Esophagus muscularis mucosa (tissue), 4 donors: Measurements from ENCODE around the gene MYH10. TPM values are rescaled to one million over a fixed set of nuclear protein-coding genes. Genes with fewer than 3 reads are reported as not detected.
A peak's percentile ranks its signal among the peaks of the same experiment; 100 is the strongest.

ENCODE experiments used
- DNase-seq: peaks from one replicate; pipeline ENCODE4 v3.0.0-alpha.2; 2017; ENCODE audit errors: extremely low spot score
- H3K27ac ChIP-seq, 4 donors: fragments of 200-600 bp; sonication (generic); replicated peaks in 1 of 4; 1 replicate in 3 of 4; 2 replicates in 1 of 4; pipeline ENCODE4 v1.5.1; 2016 to 2019; ENCODE audit warnings: mild to moderate bottlenecking in 1 of 4
- H3K27me3 ChIP-seq, 4 donors: fragments of 200-600 bp; sonication (generic); one replicate each; pipeline versions ENCODE4 v1.5.1 to v1.6.0; 2016 to 2019
- H3K36me3 ChIP-seq, 4 donors: fragments of 200-600 bp; sonication (generic); one replicate each; pipeline ENCODE4 v1.5.1; 2016 to 2019
- H3K4me1 ChIP-seq, 4 donors: fragments of 200-600 bp; sonication (generic); one replicate each; pipeline ENCODE4 v1.5.1; 2016 to 2019
- H3K4me3 ChIP-seq, 4 donors: fragments of 200-600 bp; sonication (generic); 1 replicate in 2 of 4; 2 replicates in 2 of 4; pipeline ENCODE4 v1.5.1; 2016 to 2019; ENCODE audit warnings: mild to moderate bottlenecking in 4 of 4, moderate library complexity in 1 of 4
- H3K9me3 ChIP-seq, 4 donors: fragments of 200-600 bp; sonication (generic); 1 replicate in 3 of 4; 2 replicates in 1 of 4; pipeline ENCODE4 v1.5.1; 2016 to 2019
- EP300 ChIP-seq: sonication (generic); formaldehyde crosslinking; IDR thresholded peaks from one replicate; pipeline ENCODE4 v1.6.1; 2017; ENCODE audit warnings: antibody characterized with exemption
- POLR2A ChIP-seq: fragments of 450-650 bp; IDR thresholded peaks from one replicate; pipeline ENCODE4 v1.6.1; 2017; ENCODE audit warnings: antibody characterized with exemption, moderate library complexity, mild to moderate bottlenecking, low read depth
- POLR2AphosphoS5 ChIP-seq, 2 donors: sonication (generic); formaldehyde crosslinking; IDR thresholded peaks; one replicate each; pipeline ENCODE4 v1.6.1; 2017; ENCODE audit warnings: antibody characterized with exemption in 2 of 2
- WGBS: methylation state at CpG from one replicate; pipeline ENCODE4 v1.1.5; 2018; 5-methylcytosine and 5-hydroxymethylcytosine counted together
- intact Hi-C: fragments of 100-400 bp; cut with DNase I; formaldehyde crosslinking; loops from one replicate; pipeline ENCODE4 v1.15.1; 2023
- total RNA-seq, 4 donors: library from RNA; depleted of rRNA; stranded (reverse); fragments of >200 nt; gene quantifications; one replicate each; pipeline versions ENCODE4 v1.1.0 to v1.2.1, GENCODE V29; 2016
- TF ChIP-seq, protein P1 (sequence below), 3 experiments: fragments of 200-600 bp in 2 of 3; fragments of 450-650 bp in 1 of 3; sonication (generic) in 2 of 3; IDR thresholded peaks; one replicate each; pipeline ENCODE4 v1.5.1; 2017 to 2019; ENCODE audit warnings: antibody characterized with exemption in 3 of 3, mild to moderate bottlenecking in 2 of 3, moderate library complexity in 1 of 3

Gene MYH10
- total RNA-seq, 4 donors from 2014 or later: 18.9 to 42.0 (median 29.3) TPM

DNA sequence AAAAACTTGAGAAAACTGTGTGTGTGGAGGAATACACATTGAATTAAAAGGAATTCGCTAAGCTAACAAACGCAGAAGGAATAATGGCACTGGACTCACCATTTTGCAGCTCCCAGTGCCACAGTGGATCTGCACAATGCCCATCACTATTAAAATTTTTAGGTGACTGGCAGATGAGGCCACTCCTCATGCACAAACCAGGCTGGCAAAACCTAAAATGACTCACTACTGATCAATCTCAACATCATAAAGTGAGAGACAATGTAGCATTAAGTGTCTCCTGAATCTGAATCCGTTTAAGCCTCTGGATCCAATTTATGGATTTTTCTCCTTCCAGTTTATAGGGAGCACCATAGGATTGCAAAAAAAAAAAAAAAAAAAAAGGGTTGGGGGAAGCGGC, 20.6 kb downstream of the MYH10 start:
- Histone ChIP-seq H3K27me3 (no peaks in the 10 kb centered on the region), H3K4me1 (peaks cover 23 to 47% (median 30%) of the 10 kb centered on the region in 4 donors), H3K9me3 (no peaks in the 10 kb centered on the region), H3K27ac (no peak overlapping the region), H3K4me3 (no peak overlapping the region), H3K36me3 (no peaks in the 10 kb centered on the region)
- no peak for TF ChIP-seq POLR2AphosphoS5 (IDR thresholded peaks at IDR 0.05)
- TF ChIP-seq EP300: no peak
- TF ChIP-seq POLR2A: no peak
- TF ChIP-seq, protein P1, sequence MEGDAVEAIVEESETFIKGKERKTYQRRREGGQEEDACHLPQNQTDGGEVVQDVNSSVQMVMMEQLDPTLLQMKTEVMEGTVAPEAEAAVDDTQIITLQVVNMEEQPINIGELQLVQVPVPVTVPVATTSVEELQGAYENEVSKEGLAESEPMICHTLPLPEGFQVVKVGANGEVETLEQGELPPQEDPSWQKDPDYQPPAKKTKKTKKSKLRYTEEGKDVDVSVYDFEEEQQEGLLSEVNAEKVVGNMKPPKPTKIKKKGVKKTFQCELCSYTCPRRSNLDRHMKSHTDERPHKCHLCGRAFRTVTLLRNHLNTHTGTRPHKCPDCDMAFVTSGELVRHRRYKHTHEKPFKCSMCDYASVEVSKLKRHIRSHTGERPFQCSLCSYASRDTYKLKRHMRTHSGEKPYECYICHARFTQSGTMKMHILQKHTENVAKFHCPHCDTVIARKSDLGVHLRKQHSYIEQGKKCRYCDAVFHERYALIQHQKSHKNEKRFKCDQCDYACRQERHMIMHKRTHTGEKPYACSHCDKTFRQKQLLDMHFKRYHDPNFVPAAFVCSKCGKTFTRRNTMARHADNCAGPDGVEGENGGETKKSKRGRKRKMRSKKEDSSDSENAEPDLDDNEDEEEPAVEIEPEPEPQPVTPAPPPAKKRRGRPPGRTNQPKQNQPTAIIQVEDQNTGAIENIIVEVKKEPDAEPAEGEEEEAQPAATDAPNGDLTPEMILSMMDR (IDR thresholded peaks at IDR 0.05): no peak
- intact Hi-C loops: no loop called here
- DNase-seq: no peak
- WGBS: 98% methylated on average over 4 of the region's 4 CpGs

GRCh38 chr17:8608001-8608400, 22.5 kb downstream of the MYH10 start:
- DNase-seq: no peak
- TF ChIP-seq, protein P1 (IDR thresholded peaks at IDR 0.05): no peak
- TF ChIP-seq EP300: no peak
- no peaks in the 10 kb centered on the region for H3K9me3 ChIP-seq
- H3K4me3 ChIP-seq: no peak overlapping the region
- H3K27me3 ChIP-seq: no peaks in the 10 kb centered on the region
- no peak overlapping the region for H3K27ac ChIP-seq
- 50% methylated on average over 8 of the region's 8 CpGs for WGBS
- intact Hi-C loops: no loop called here
- no peaks in the 10 kb centered on the region for H3K36me3 ChIP-seq
- peaks cover 23 to 42% (median 30%) of the 10 kb centered on the region in 4 donors for H3K4me1 ChIP-seq

- H3K36me3 ChIP-seq: no peaks in the 10 kb centered on the region
- no peaks in the 10 kb centered on the region for H3K9me3 ChIP-seq
- peak overlapping the region in 1 of 4 donors; percentile 39 for H3K27ac ChIP-seq
- no peak overlapping the region for H3K4me3 ChIP-seq
- intact Hi-C loops: no loop called here
- H3K4me1 ChIP-seq: peaks cover 19 to 33% (median 26%) of the 10 kb centered on the region in 4 donors
- DNase-seq: no peak
- 17% methylated on average over 3 of the region's 3 CpGs for WGBS
- TF ChIP-seq POLR2A: no peak
- TF ChIP-seq POLR2AphosphoS5 (IDR thresholded peaks at IDR 0.05): no peak
- TF ChIP-seq, protein P1 (IDR thresholded peaks at IDR 0.05): no peak
- no peak for TF ChIP-seq EP300
- no peaks in the 10 kb centered on the region for H3K27me3 ChIP-seq
Observed at GRCh38 chr17:8606401-8606800, 24.1 kb downstream of the MYH10 start.

- H3K4me1 ChIP-seq: peaks cover 11 to 17% (median 13%) of the 10 kb centered on the region in 4 donors
Observed at GRCh38 chr17:8602679-8603078, 27.8 kb downstream of the MYH10 start.

More at GRCh38 chr17:8602679-8603078, 27.8 kb downstream of the MYH10 start:
- Histone ChIP-seq H3K36me3 (no peaks in the 10 kb centered on the region), H3K27ac (no peak overlapping the region), H3K27me3 (no peaks in the 10 kb centered on the region), H3K4me3 (no peak overlapping the region), H3K9me3 (no peaks in the 10 kb centered on the region)
- intact Hi-C loops: no loop called here
- no peak for DNase-seq
- TF ChIP-seq POLR2AphosphoS5 (IDR thresholded peaks at IDR 0.05) (no peak), EP300 (no peak)
- TF ChIP-seq, protein P1 (IDR thresholded peaks at IDR 0.05): no peak
